GM12878 (cell line): ENCODE measurements around the gene SRCAP. TPM values are rescaled to one million over a fixed set of nuclear protein-coding genes. Genes with fewer than 3 reads are reported as not detected.

Source experiments
- FOXM1 ChIP-seq: IDR thresholded peaks from 2 replicates; pipeline ENCODE4 v1.6.1; 2012; ENCODE audit warnings: low read depth, mild to moderate bottlenecking, inconsistent platforms, low read length, moderate library complexity
- HDGF ChIP-seq: fragments of 450-650 bp; IDR thresholded peaks from 2 replicates; pipeline ENCODE4 v1.6.1; 2016; ENCODE audit warnings: antibody characterized with exemption
- IRF5 ChIP-seq: fragments of 450-650 bp; IDR thresholded peaks from 2 replicates; pipeline ENCODE4 v1.6.1; 2017; ENCODE audit warnings: borderline replicate concordance
- KAT2A ChIP-seq: conservative IDR thresholded peaks from 2 replicates; pipeline ENCODE4 v1.6.1; 2011; ENCODE audit warnings: low read depth, low read length; ENCODE audit not compliant: control insufficient read depth
- MEF2A ChIP-seq: IDR thresholded peaks from 2 replicates; pipeline ENCODE4 v1.6.1; 2011; ENCODE audit warnings: low read depth, mild to moderate bottlenecking, low read length, moderate library complexity; ENCODE audit not compliant: insufficient read depth
- NFIC ChIP-seq: IDR thresholded peaks from 2 replicates; pipeline ENCODE4 v1.6.1; 2012; ENCODE audit warnings: low read depth, mild to moderate bottlenecking, inconsistent platforms, low read length, moderate library complexity
- POLR2A ChIP-seq: IDR thresholded peaks from 2 replicates; pipeline ENCODE4 v1.6.1; 2011; ENCODE audit warnings: low read depth, mild to moderate bottlenecking, low read length
- RB1 ChIP-seq: fragments of 450-650 bp; formaldehyde crosslinking; IDR thresholded peaks from 2 replicates; pipeline ENCODE4 v1.6.1; 2017; ENCODE audit warnings: mild to moderate bottlenecking, borderline replicate concordance
- SIX5 ChIP-seq: IDR thresholded peaks from 2 replicates; pipeline ENCODE4 v1.6.1; 2011; ENCODE audit warnings: mild to moderate bottlenecking, low read depth, low read length, moderate library complexity; ENCODE audit not compliant: severe bottlenecking
- SREBF1 ChIP-seq: IDR thresholded peaks from 2 replicates; pipeline ENCODE4 v1.6.1; 2012; ENCODE audit warnings: mild to moderate bottlenecking, low read length
- WRNIP1 ChIP-seq: IDR thresholded peaks from 2 replicates; pipeline ENCODE4 v1.6.1; 2011; ENCODE audit warnings: low read depth, low read length, improper control_type of control experiment, borderline replicate concordance
- polyA plus RNA-seq, 11 experiments: library from polyadenylated mRNA; depleted of rRNA in 4 of 11; unstranded in 6 of 11; stranded (reverse) in 5 of 11; fragments of >200 nt; fragmentation: Nextera tagmentation in 4 of 11; fragmentation: Illumina TruSeq in 1 of 11; extraction: Ambion mirVana in 4 of 11; extraction: Trizol in 1 of 11; gene quantifications; 1 replicate in 1 of 11; 2 replicates in 10 of 11; pipeline versions ENCODE4 v1.2.1 to v1.2.3, GENCODE V29; 2011 to 2016; ENCODE audit warnings: inconsistent platforms in 2 of 11, missing spikeins in 2 of 11, low read depth in 1 of 11
- total RNA-seq, 4 experiments: library from RNA; depleted of rRNA in 3 of 4; stranded (reverse); fragments of >200 nt in 3 of 4; fragmentation: Illumina TruSeq in 1 of 4; extraction: Trizol in 1 of 4; gene quantifications; 2 replicates each; pipeline versions ENCODE4 v1.2.1 to v1.2.3, GENCODE V29; 2013 to 2021
- TF ChIP-seq, protein P1 (sequence below): fragments of 450-650 bp; IDR thresholded peaks from 2 replicates; pipeline ENCODE4 v1.6.1; 2016; ENCODE audit warnings: mild to moderate bottlenecking
- TF ChIP-seq, protein P2 (sequence below): fragments of 450-650 bp; IDR thresholded peaks from 2 replicates; pipeline ENCODE4 v1.6.1; 2018; ENCODE audit warnings: mild to moderate bottlenecking, low read depth, moderate library complexity; ENCODE audit not compliant: partially characterized antibody

Gene SRCAP
- total and polyA plus RNA-seq, 10 of the 15 experiments (the other 5 are each of a cell fraction or from before 2014, with no cell fraction given) = 0.24 to 58.4 (median 11.6) TPM

DNA sequence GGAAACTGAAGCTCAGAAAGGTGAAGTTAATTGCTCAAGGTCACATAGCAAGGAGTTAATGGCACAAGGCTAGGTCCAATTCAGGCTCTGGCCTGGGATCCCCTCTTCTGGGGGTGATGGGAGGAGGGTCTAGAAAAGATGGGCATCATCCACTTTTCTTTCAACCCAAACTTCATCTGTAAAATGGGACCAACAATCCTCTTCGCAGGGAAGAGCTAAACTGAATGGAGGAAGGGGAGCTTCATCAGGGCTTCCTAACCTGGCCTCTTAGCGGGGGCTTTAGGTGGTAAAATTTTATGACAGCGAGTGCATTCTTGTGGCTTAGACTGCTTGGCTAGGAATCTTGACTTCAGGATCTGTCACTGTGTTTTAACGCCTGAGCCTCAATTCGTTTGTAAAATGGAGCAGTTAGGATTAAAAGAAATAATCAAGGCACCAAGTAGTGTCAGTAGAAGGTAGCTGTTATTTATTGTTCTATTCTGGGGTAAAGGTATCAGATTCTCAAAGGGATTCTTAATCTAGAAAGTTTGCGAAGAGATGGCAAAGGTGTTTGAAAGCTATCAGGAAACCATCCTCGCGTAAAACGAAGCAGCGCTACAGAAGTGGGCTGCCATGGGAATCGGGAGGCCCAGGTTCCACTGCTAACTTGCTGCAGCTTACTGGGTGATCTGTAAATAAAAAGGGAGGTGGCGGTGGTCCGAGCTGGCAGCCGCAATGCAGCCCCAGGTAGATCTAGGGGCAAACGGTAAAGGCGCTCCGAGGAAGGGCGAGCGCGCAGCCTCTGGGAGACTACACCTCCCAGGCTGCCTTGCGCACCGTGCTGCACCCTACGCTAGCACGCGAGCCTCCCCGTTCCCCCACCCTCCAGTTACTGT, 1.5 kb upstream of the SRCAP start (continued):
- TF ChIP-seq KAT2A (no peak), FOXM1 (no peak), NFIC (no peak), SIX5 (peak; percentile 87), POLR2A (no peak), IRF5 (no peak), RB1 (no peak), HDGF (no peak), SREBF1 (peak; percentile 74), MEF2A (no peak), WRNIP1 (no peak)
- TF ChIP-seq, protein P1, sequence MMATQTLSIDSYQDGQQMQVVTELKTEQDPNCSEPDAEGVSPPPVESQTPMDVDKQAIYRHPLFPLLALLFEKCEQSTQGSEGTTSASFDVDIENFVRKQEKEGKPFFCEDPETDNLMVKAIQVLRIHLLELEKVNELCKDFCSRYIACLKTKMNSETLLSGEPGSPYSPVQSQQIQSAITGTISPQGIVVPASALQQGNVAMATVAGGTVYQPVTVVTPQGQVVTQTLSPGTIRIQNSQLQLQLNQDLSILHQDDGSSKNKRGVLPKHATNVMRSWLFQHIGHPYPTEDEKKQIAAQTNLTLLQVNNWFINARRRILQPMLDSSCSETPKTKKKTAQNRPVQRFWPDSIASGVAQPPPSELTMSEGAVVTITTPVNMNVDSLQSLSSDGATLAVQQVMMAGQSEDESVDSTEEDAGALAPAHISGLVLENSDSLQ = no peak
- TF ChIP-seq, protein P2, sequence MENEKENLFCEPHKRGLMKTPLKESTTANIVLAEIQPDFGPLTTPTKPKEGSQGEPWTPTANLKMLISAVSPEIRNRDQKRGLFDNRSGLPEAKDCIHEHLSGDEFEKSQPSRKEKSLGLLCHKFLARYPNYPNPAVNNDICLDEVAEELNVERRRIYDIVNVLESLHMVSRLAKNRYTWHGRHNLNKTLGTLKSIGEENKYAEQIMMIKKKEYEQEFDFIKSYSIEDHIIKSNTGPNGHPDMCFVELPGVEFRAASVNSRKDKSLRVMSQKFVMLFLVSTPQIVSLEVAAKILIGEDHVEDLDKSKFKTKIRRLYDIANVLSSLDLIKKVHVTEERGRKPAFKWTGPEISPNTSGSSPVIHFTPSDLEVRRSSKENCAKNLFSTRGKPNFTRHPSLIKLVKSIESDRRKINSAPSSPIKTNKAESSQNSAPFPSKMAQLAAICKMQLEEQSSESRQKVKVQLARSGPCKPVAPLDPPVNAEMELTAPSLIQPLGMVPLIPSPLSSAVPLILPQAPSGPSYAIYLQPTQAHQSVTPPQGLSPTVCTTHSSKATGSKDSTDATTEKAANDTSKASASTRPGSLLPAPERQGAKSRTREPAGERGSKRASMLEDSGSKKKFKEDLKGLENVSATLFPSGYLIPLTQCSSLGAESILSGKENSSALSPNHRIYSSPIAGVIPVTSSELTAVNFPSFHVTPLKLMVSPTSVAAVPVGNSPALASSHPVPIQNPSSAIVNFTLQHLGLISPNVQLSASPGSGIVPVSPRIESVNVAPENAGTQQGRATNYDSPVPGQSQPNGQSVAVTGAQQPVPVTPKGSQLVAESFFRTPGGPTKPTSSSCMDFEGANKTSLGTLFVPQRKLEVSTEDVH = no peak
